GM12878 (cell line): ENCODE results near the gene BCKDHB. TPM values are rescaled to one million over a fixed set of nuclear protein-coding genes. Genes with fewer than 3 reads are reported as not detected.

ENCODE experiments used
- ATAC-seq: fragments of 200-7000 bp; cut with Tn5 transposase; 3 replicates; pipeline ENCODE4 v1.9.1; 2020; ENCODE audit warnings: mild to moderate bottlenecking, moderate library complexity
- BruUV-seq: library from RNA; stranded (reverse); fragments of 400-500 nt; replicated peaks from 2 replicates; lab custom pipeline; 2021; lab: Mats Ljungman, UMichigan
- CTCF ChIA-PET: fragments of 300-600 bp; sonication (Branson Sonifier 250); formaldehyde crosslinking; extraction: SDS; loops from one replicate; lab custom pipeline; 2021; ENCODE audit warnings: inconsistent platforms; lab: Yijun Ruan, JAX
- POLR2A ChIA-PET: fragments of 350-600 bp; formaldehyde crosslinking; extraction: SDS; loops from one replicate; lab custom pipeline; 2021; ENCODE audit warnings: inconsistent platforms; lab: Charles Lee
- RAD21 ChIA-PET: fragments of 300-600 bp; sonication (Branson Sonifier 250); formaldehyde crosslinking; loops from one replicate; lab custom pipeline; 2023; ENCODE audit warnings: antibody characterized with exemption; ENCODE audit not compliant: unreplicated experiment; lab: Charles Lee
- SMC1A ChIA-PET: fragments of 300-600 bp; sonication (Branson Sonifier 250); formaldehyde crosslinking; loops from one replicate; lab custom pipeline; 2023; ENCODE audit not compliant: unreplicated experiment, uncharacterized antibody; lab: Charles Lee
- DNase-seq: peaks from one replicate; pipeline ENCODE4 v3.0.0-alpha.2; 2011; ENCODE audit warnings: low read depth, low spot score
- FAIRE-seq: peaks from 3 replicates; lab custom pipeline; 2011; peaks lifted over from hg19 to GRCh38; lab: Jason Lieb, UNC
- H2AFZ ChIP-seq: 2 replicates; pipeline ENCODE4 v1.6.0; 2011; ENCODE audit warnings: low read depth, low read length, control low read depth; ENCODE audit not compliant: control insufficient read depth
- H3K27ac ChIP-seq: 2 replicates; pipeline ENCODE4 v1.5.1; 2011; ENCODE audit warnings: control low read depth; ENCODE audit not compliant: control insufficient read depth, insufficient read depth
- H3K27me3 ChIP-seq, 2 experiments: replicated peaks in 1 of 2; 2 replicates each; pipeline versions ENCODE4 v1.6.0 to v1.6.1; 2011; ENCODE audit warnings: low read length in 1 of 2; ENCODE audit not compliant: control insufficient read depth in 2 of 2, insufficient read depth in 2 of 2
- H3K36me3 ChIP-seq, 2 experiments: 2 replicates each; pipeline ENCODE4 v1.5.1; 2011; ENCODE audit warnings: low read length in 1 of 2; ENCODE audit not compliant: control insufficient read depth in 2 of 2, insufficient read depth in 2 of 2
- H3K4me1 ChIP-seq: 2 replicates; pipeline ENCODE4 v1.6.1; 2011; ENCODE audit warnings: mild to moderate bottlenecking, low read length, moderate library complexity, mixed read lengths; ENCODE audit not compliant: control insufficient read depth, insufficient read depth
- H3K4me2 ChIP-seq: 2 replicates; pipeline ENCODE4 v1.6.0; 2011; ENCODE audit warnings: control low read depth; ENCODE audit not compliant: control insufficient read depth, insufficient read depth
- H3K4me3 ChIP-seq: fragments of 200-600 bp; sonication (generic); 2 replicates; pipeline ENCODE4 v1.5.1; 2016
- H3K79me2 ChIP-seq: 2 replicates; pipeline ENCODE4 v1.6.0; 2011; ENCODE audit warnings: low read length; ENCODE audit not compliant: control insufficient read depth, insufficient read depth
- H3K9ac ChIP-seq: 2 replicates; pipeline ENCODE4 v1.8.0; 2011; ENCODE audit warnings: low read length, control low read depth, mixed read lengths; ENCODE audit not compliant: control insufficient read depth, insufficient read depth
- H3K9me3 ChIP-seq: replicated peaks from 3 replicates; pipeline ENCODE4 v1.5.1; 2011; ENCODE audit warnings: mild to moderate bottlenecking, low read length; ENCODE audit not compliant: control insufficient read depth, insufficient read depth
- H4K20me1 ChIP-seq: 2 replicates; pipeline ENCODE4 v1.6.0; 2011; ENCODE audit not compliant: control insufficient read depth, insufficient read depth
- CHD1 ChIP-seq: IDR thresholded peaks from 2 replicates; pipeline ENCODE4 v1.6.1; 2012; ENCODE audit warnings: low read depth, low read length, improper control_type of control experiment
- CTCF ChIP-seq, 3 experiments: IDR thresholded peaks in 2 of 3; conservative IDR thresholded peaks in 1 of 3; 2 replicates each; pipeline ENCODE4 v1.5.1; 2011; ENCODE audit warnings: low read depth in 3 of 3, low read length in 3 of 3, mild to moderate bottlenecking in 3 of 3, control low read depth in 2 of 3, moderate library complexity in 2 of 3, inconsistent platforms in 1 of 3, mixed read lengths in 1 of 3; ENCODE audit not compliant: control insufficient read depth in 2 of 3, insufficient read depth in 1 of 3; ENCODE audit errors: extremely low read depth in 1 of 3
- RUNX3 ChIP-seq: IDR thresholded peaks from 2 replicates; pipeline ENCODE4 v1.6.1; 2012; ENCODE audit warnings: low read length, inconsistent platforms
- WGBS: methylation state at CpG from one replicate; pipeline ENCODE4 v1.1.6; 2016; ENCODE audit warnings: low lambda C conversion rate; ENCODE audit not compliant: insufficient replicate concordance, insufficient coverage; ENCODE audit errors: missing lambda C conversion rate; 5-methylcytosine and 5-hydroxymethylcytosine counted together
- in situ Hi-C: fragments of 300-500 bp; cut with MboI; formaldehyde crosslinking; loops from 9 replicates; pipeline ENCODE4 v1.14.3; 2018; ENCODE audit warnings: mixed read lengths
- intact Hi-C: fragments of 100-400 bp; cut with micrococcal nuclease; formaldehyde crosslinking; loops from one replicate; pipeline ENCODE4 v1.14.2; 2022; ENCODE audit not compliant: unreplicated experiment
- polyA plus RNA-seq, 11 experiments: library from polyadenylated mRNA; depleted of rRNA in 4 of 11; unstranded in 6 of 11; stranded (reverse) in 5 of 11; fragments of >200 nt; fragmentation: Nextera tagmentation in 4 of 11; fragmentation: Illumina TruSeq in 1 of 11; extraction: Ambion mirVana in 4 of 11; extraction: Trizol in 1 of 11; gene quantifications; 1 replicate in 1 of 11; 2 replicates in 10 of 11; pipeline versions ENCODE4 v1.2.1 to v1.2.3, GENCODE V29; 2011 to 2016; ENCODE audit warnings: inconsistent platforms in 2 of 11, missing spikeins in 2 of 11, low read depth in 1 of 11
- total RNA-seq, 4 experiments: library from RNA; depleted of rRNA in 3 of 4; stranded (reverse); fragments of >200 nt in 3 of 4; fragmentation: Illumina TruSeq in 1 of 4; extraction: Trizol in 1 of 4; gene quantifications; 2 replicates each; pipeline versions ENCODE4 v1.2.1 to v1.2.3, GENCODE V29; 2013 to 2021

Gene BCKDHB
- total and polyA plus RNA-seq, 10 of the 15 experiments (the other 5 are each of a cell fraction or from before 2014, with no cell fraction given) = 12.9 to 57.1 (median 25.3) TPM

DNA sequence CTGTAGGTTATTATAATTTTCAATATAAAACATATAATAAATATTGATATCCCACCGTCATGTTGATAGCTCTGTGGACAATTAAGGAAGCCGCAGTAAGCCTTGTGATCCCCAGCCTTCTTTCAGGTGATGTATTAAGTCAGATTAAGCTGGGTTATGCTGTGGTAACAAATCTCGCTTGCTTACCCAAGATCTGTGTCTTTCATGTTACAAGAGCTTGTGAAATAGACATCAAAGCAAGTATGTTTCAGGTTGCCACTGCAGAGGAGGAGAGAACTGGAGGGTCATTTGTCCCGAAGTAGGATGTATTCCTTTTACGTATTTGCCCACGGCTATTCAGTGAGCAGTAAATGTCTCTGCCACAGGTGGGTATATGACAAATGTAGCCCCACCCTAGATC is 17.8 kb upstream of the BCKDHB start:
- ATAC-seq = no peak

More for the DNA sequence above, 17.8 kb upstream of the BCKDHB start:
- BruUV-seq = no TSS peak
- no peaks in the 10 kb centered on the region for H3K9me3 ChIP-seq
- H3K27ac ChIP-seq = no peak overlapping the region
- ChIA-PET SMC1A (no interaction called here), RAD21 (no interaction called here), CTCF (interaction anchor here (11.2 kb wide), 1 partner anchor 138 kb away, joined by 125 read pairs; no protein-coding TSS in a partner anchor), POLR2A (no interaction called here)
- H3K4me3 ChIP-seq = no peak overlapping the region
- DNase-seq = no peak
- in situ Hi-C loops = loop anchor here (25.0 kb wide), 1 partner anchor 151 kb away; the partner anchor contains the start of gene ELOVL4
- 0 out of 2 replicates have a peak, but pooled peaks cover 2% of the 10 kb centered on the region for H3K4me1 ChIP-seq
- no peak overlapping the region for H3K9ac ChIP-seq
- no peak for TF ChIP-seq CHD1
- no peak for TF ChIP-seq CTCF (IDR thresholded peaks at IDR 0.05 in 2 of 3, conservative IDR thresholded peaks at IDR 0.05 in 1 of 3; ENCODE audit: control insufficient read depth in 2 of 3, extremely low read depth in 1 of 3, insufficient read depth in 1 of 3, low read depth in 3 of 3, low read length in 3 of 3)
- TF ChIP-seq RUNX3 = no peak
- H3K27me3 ChIP-seq = no peaks in the 10 kb centered on the region
- H4K20me1 ChIP-seq = no peaks in the 10 kb centered on the region
- H2AFZ ChIP-seq = no peak overlapping the region
- no peak for FAIRE-seq
- WGBS = 72% methylated on average over 6 of the region's 6 CpGs
- no peaks in the 10 kb centered on the region for H3K36me3 ChIP-seq
- intact Hi-C loops = no loop called here
- no peak overlapping the region for H3K4me2 ChIP-seq
- H3K79me2 ChIP-seq = no peaks in the 10 kb centered on the region
